ENCODE results near the gene CCDC192. TPM values are rescaled to one million over a fixed set of nuclear protein-coding genes. Genes with fewer than 3 reads are reported as not detected.

The CCDC192 gene
- total RNA-seq, 1 donor from 2014 or later: not detected

DNA sequence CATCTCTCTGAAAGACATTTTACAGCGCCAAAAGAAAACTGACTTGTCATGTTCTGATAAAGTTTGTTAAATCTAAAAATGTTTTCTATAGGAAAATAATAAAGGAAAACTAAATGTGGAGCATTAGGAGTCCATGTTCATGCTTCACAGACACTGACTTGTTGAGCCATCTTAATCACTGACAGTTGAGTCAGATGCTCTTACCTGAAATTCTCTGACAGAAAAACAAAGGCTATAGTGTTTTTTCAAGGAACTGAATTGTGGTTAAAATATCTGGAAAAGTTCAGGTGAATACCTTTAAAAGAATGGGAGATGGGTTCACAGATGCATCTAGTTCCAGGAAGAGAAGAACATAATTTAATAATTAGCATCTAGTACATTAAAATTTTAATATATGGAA lies 266.9 kb downstream of the CCDC192 start:
- no peaks in the 10 kb centered on the region for H3K27me3 ChIP-seq

DNA sequence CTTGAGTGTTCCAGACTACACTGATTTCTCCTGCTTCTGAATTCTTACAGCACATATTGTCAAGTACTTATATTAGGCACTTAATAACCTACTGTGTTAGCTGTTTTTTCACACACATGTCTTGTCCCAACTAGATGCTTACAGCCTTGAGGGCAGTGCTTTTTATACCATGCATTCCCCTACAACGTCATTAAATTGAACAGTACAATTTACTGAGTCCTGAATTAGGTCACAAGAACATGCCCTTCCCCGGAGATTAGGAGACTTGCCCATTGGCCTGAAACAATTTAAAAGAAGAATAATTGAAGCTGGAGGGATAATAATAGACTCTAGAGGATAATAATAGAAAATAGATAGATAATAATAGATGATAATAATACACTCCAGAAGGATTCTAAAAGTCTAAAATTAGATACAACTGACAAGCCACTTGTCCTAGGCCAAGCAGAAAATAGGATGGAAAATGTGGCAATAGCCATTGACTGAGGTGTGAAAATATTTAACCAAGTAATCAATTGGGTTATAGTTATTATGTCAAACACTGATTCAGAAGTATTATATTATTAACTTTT lies 267.7 kb downstream of the CCDC192 start:
- H3K27me3 ChIP-seq: no peaks in the 10 kb centered on the region
- H3K9me3 ChIP-seq: no peaks in the 10 kb centered on the region
- no peaks in the 10 kb centered on the region for H3K4me1 ChIP-seq
- H3K27ac ChIP-seq: no peak overlapping the region
- intact Hi-C loops (cut with DNase I): no loop called here
- ATAC-seq (no peak), DNase-seq (no peak)
- no peaks in the 10 kb centered on the region for H3K36me3 ChIP-seq
- no peak overlapping the region for H3K4me3 ChIP-seq
- TF ChIP-seq CTCF (IDR thresholded peaks at IDR 0.05): no peak

More for the DNA sequence above, 266.9 kb downstream of the CCDC192 start:
- no peaks in the 10 kb centered on the region for H3K9me3 ChIP-seq
- no peak for DNase-seq
- TF ChIP-seq CTCF (IDR thresholded peaks at IDR 0.05): no peak
- intact Hi-C loops (cut with DNase I): no loop called here
- H3K27ac ChIP-seq: no peak overlapping the region
- no peak overlapping the region for H3K4me3 ChIP-seq
- no peak for ATAC-seq
- H3K4me1 ChIP-seq: no peaks in the 10 kb centered on the region
- H3K36me3 ChIP-seq: no peaks in the 10 kb centered on the region

DNA sequence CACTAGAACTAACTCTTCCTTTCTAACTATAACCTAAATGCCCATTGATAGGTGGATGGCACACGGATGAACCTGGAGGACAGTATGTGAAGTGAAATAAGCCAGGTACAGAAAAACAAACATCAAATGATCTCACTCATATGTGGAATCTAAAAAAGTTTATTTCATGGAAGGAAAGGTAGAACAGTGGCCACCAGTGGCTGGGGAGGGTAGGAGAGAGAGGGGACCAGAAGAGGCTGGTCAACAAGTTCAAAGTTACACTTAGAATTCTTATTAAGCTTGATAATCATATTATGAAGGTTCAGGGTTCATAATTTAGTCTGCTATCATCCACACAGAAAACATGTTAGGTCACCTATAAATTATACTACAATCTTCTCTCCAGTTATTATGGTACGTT lies 272.8 kb downstream of the CCDC192 start:
- TF ChIP-seq CTCF (IDR thresholded peaks at IDR 0.05): peak; percentile 8
- intact Hi-C loops (cut with DNase I): no loop called here
- Histone ChIP-seq H3K27me3 (no peaks in the 10 kb centered on the region), H3K9me3 (no peaks in the 10 kb centered on the region), H3K4me1 (no peaks in the 10 kb centered on the region), H3K27ac (no peak overlapping the region), H3K36me3 (no peaks in the 10 kb centered on the region), H3K4me3 (no peak overlapping the region)
- no peak for ATAC-seq
- DNase-seq: no peak

DNA sequence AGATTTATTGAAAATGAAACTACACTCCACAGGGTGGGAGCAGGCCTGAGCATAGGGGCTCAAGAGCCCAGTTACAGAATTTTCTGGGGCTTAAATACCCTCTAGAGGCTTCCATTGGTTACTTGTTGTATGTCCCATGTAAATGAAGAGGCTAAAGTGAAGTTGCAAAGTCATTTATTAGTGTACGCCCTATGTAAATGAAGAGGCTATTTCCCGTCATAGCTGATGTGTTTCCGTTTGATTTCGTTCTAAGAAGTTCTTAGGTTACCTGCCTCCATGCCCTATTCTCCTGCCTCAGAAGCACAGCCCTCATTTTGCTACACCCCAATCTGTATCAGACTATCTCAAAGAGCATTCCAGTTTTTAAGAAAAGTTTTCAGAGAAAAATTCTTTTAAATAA lies 273.3 kb downstream of the CCDC192 start:
- TF ChIP-seq CTCF (IDR thresholded peaks at IDR 0.05): no peak
- Histone ChIP-seq H3K4me3 (no peak overlapping the region), H3K9me3 (no peaks in the 10 kb centered on the region), H3K4me1 (no peaks in the 10 kb centered on the region), H3K27ac (no peak overlapping the region), H3K36me3 (no peaks in the 10 kb centered on the region), H3K27me3 (no peaks in the 10 kb centered on the region)
- DNase-seq: no peak
- intact Hi-C loops (cut with DNase I): no loop called here
- no peak for ATAC-seq

DNA sequence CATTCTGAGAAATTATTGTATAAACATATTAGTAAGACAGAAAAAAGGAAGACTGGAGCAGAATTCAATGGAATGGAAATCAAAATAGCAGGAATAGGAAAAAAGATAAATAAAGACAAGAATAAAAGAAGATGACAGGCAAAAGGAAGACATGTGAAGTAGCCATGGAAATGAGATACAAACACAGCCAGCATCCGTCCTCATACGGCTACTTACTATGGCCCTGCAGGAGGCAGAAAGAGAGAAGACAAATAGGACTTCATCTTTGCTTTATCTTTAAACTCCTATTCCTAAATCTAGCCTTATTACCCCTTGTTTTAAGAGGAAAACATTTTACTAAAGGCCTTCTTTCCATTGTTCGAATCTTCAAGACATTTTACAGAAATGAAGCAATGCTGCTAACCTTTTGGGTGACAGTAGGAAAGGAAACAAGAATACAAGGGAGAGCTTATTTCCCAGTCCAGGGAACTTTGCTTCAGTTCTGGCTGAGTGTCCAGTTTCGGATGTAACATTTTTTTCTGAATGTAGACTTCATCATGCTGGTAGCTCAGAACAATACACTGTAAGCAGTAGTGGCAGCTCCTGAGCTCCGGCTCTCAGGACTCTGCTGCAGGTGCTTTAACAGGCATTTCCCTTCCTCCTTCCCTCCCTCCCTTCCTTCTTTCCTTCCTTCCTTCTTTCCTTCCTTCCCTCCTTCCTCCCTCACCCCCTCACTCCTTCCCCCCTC lies 274.0 kb downstream of the CCDC192 start:
- Histone ChIP-seq H3K4me3 (no peak overlapping the region), H3K4me1 (no peaks in the 10 kb centered on the region), H3K27me3 (no peaks in the 10 kb centered on the region), H3K9me3 (no peaks in the 10 kb centered on the region), H3K36me3 (no peaks in the 10 kb centered on the region), H3K27ac (no peak overlapping the region)
- ATAC-seq: no peak
- DNase-seq: no peak
- TF ChIP-seq CTCF (IDR thresholded peaks at IDR 0.05): no peak
- intact Hi-C loops (cut with DNase I): no loop called here

Data from upper lobe of right lung (tissue), 1 donor.